CD14-positive monocyte (primary cell): ENCODE measurements around the gene EEFSEC. TPM values are rescaled to one million over a fixed set of nuclear protein-coding genes. Genes with fewer than 3 reads are reported as not detected.
A peak's percentile ranks its signal among the peaks of the same experiment; 100 is the strongest.

Source experiments
- DNase-seq, 3 donors: peaks; one replicate each; pipeline ENCODE4 v3.0.0-alpha.2; 2011 to 2022
- H2AFZ ChIP-seq: 2 replicates; pipeline ENCODE4 v1.6.0; 2012; ENCODE audit warnings: mild to moderate bottlenecking, low read depth, low read length, inconsistent platforms; ENCODE audit not compliant: insufficient read depth, poor library complexity, severe bottlenecking
- H3K27ac ChIP-seq, 2 donors: 1 replicate in 1 of 2; 2 replicates in 1 of 2; pipeline ENCODE4 v1.5.1; 2012 to 2013; ENCODE audit warnings: low read length in 2 of 2, control low read depth in 1 of 2, inconsistent platforms in 1 of 2, low read depth in 1 of 2, mild to moderate bottlenecking in 1 of 2
- H3K27me3 ChIP-seq, 2 donors: one replicate each; pipeline versions ENCODE4 v1.6.0 to v1.6.1; 2011 to 2013; ENCODE audit warnings: low read length in 2 of 2; ENCODE audit not compliant: control insufficient read depth in 2 of 2, insufficient read depth in 2 of 2
- H3K36me3 ChIP-seq, 2 donors: replicated peaks in 1 of 2; 1 replicate in 1 of 2; 2 replicates in 1 of 2; pipeline versions ENCODE4 v1.5.1 to v1.6.1; 2012 to 2013; ENCODE audit warnings: low read length in 2 of 2, control low read depth in 1 of 2, inconsistent platforms in 1 of 2, mild to moderate bottlenecking in 1 of 2; ENCODE audit not compliant: insufficient read depth in 2 of 2, control insufficient read depth in 1 of 2
- H3K4me1 ChIP-seq, 2 donors: 1 replicate in 1 of 2; 2 replicates in 1 of 2; pipeline versions ENCODE4 v1.5.1 to v1.6.1; 2012 to 2013; ENCODE audit warnings: low read length in 2 of 2, control low read depth in 1 of 2, inconsistent platforms in 1 of 2, mild to moderate bottlenecking in 1 of 2, moderate library complexity in 1 of 2; ENCODE audit not compliant: insufficient read depth in 2 of 2, control insufficient read depth in 1 of 2
- H3K4me2 ChIP-seq: replicated peaks from 2 replicates; pipeline ENCODE3; 2012; ENCODE audit warnings: low read length, moderate library complexity, mild to moderate bottlenecking; ENCODE audit not compliant: poor library complexity, severe bottlenecking; ENCODE audit errors: extremely low read depth
- H3K4me3 ChIP-seq, 3 experiments: fragments of 200-600 bp in 1 of 3; sonication (generic) in 1 of 3; replicated peaks in 1 of 3; 1 replicate in 2 of 3; 2 replicates in 1 of 3; pipeline ENCODE4 v1.5.1; 2011 to 2013; ENCODE audit warnings: low read length in 3 of 3, mild to moderate bottlenecking in 3 of 3, control low read depth in 2 of 3, low read depth in 2 of 3, inconsistent platforms in 1 of 3, moderate library complexity in 1 of 3
- H3K79me2 ChIP-seq: 2 replicates; pipeline ENCODE4 v1.6.0; 2012; ENCODE audit warnings: mild to moderate bottlenecking, control low read depth, inconsistent platforms, low read length, moderate library complexity; ENCODE audit not compliant: insufficient read depth
- H3K9ac ChIP-seq: 2 replicates; pipeline ENCODE4 v1.6.0; 2017; ENCODE audit warnings: low read length, mild to moderate bottlenecking; ENCODE audit not compliant: insufficient read depth, poor library complexity, severe bottlenecking
- H3K9me3 ChIP-seq, 2 donors: replicated peaks in 1 of 2; 1 replicate in 1 of 2; 2 replicates in 1 of 2; pipeline versions ENCODE4 v1.5.1 to v1.6.1; 2012 to 2013; ENCODE audit warnings: low read length in 2 of 2, control low read depth in 1 of 2; ENCODE audit not compliant: control insufficient read depth in 1 of 2, insufficient read depth in 1 of 2
- H4K20me1 ChIP-seq: 2 replicates; pipeline ENCODE4 v1.6.0; 2012; ENCODE audit warnings: mild to moderate bottlenecking, low read length, control low read depth, moderate library complexity; ENCODE audit not compliant: insufficient read depth
- H3K27ac Mint-ChIP-seq, 7 donors: one replicate each; pipeline ENCODE4 v1.8.0; 2020; ENCODE audit warnings: mild to moderate bottlenecking in 7 of 7, mixed read lengths in 7 of 7, moderate library complexity in 6 of 7, inconsistent platforms in 2 of 7
- H3K27me3 Mint-ChIP-seq, 3 donors: one replicate each; pipeline ENCODE4 v1.8.0; 2021 to 2022; ENCODE audit warnings: low read depth in 3 of 3, mild to moderate bottlenecking in 3 of 3, mixed read lengths in 3 of 3, moderate library complexity in 3 of 3, inconsistent platforms in 1 of 3
- H3K36me3 Mint-ChIP-seq, 2 donors: one replicate each; pipeline ENCODE4 v1.8.0; 2020; ENCODE audit warnings: mixed read lengths in 2 of 2, inconsistent platforms in 1 of 2, mild to moderate bottlenecking in 1 of 2
- H3K4me1 Mint-ChIP-seq: one replicate; pipeline ENCODE4 v1.8.0; 2020; ENCODE audit warnings: mild to moderate bottlenecking, mixed read lengths
- H3K4me3 Mint-ChIP-seq, 2 donors: one replicate each; pipeline ENCODE4 v1.8.0; 2020; ENCODE audit warnings: mild to moderate bottlenecking in 2 of 2, mixed read lengths in 2 of 2, moderate library complexity in 1 of 2
- H3K9me3 Mint-ChIP-seq, 7 donors: one replicate each; pipeline ENCODE4 v1.8.0; 2020 to 2022; ENCODE audit warnings: mixed read lengths in 7 of 7, mild to moderate bottlenecking in 6 of 7, moderate library complexity in 6 of 7, inconsistent platforms in 2 of 7
- CTCF ChIP-seq: fragments of 200-600 bp; IDR thresholded peaks from one replicate; pipeline ENCODE4 v1.8.0; 2022; ENCODE audit warnings: antibody characterized with exemption, mild to moderate bottlenecking
- WGBS: methylation state at CpG from one replicate; pipeline ENCODE4 v1.1.5; 2013; ENCODE audit warnings: missing lambda C conversion rate; ENCODE audit not compliant: insufficient coverage; 5-methylcytosine and 5-hydroxymethylcytosine counted together
- intact Hi-C, 2 donors: fragments of 100-400 bp; cut with micrococcal nuclease; formaldehyde crosslinking; loops; one replicate each; pipeline versions ENCODE4 v1.15.0 to v1.15.1; 2023
- polyA plus RNA-seq, 3 donors: library from polyadenylated mRNA; depleted of rRNA in 1 of 3; unstranded in 2 of 3; stranded (reverse) in 1 of 3; fragments of 300-500 nt in 2 of 3; fragments of >200 nt in 1 of 3; fragmentation: Illumina TruSeq in 2 of 3; gene quantifications; 1 replicate in 2 of 3; 2 replicates in 1 of 3; pipeline ENCODE4 v1.2.3, GENCODE V29; 2012 to 2021

Gene EEFSEC
- polyA plus RNA-seq, 3 donors = 13.3 to 14.9 (median 14.9) TPM

- Mint-ChIP-seq H3K36me3 (peaks cover 16 to 19% of the 10 kb centered on the region in 2 donors), H3K4me1 (peaks cover 11% of the 10 kb centered on the region), H3K27me3 (peaks cover 0 to 2% (median 0%) of the 10 kb centered on the region in 3 donors), H3K27ac (no peak overlapping the region), H3K4me3 (no peak overlapping the region), H3K9me3 (no peaks in the 10 kb centered on the region)
- no peak overlapping the region for H2AFZ ChIP-seq
- no peak overlapping the region for H3K4me2 ChIP-seq
- no peaks in the 10 kb centered on the region for H3K9me3 ChIP-seq
- no peaks in the 10 kb centered on the region for H3K79me2 ChIP-seq
- H4K20me1 ChIP-seq = no peaks in the 10 kb centered on the region
- intact Hi-C loops = loop anchor here in 1 of 2 donors (10.0 kb wide), 1 partner anchor 228 kb away; no protein-coding TSS in a partner anchor
- peaks cover 4 to 32% of the 10 kb centered on the region in 2 donors for H3K36me3 ChIP-seq
- no peaks in the 10 kb centered on the region for H3K27me3 ChIP-seq
- no peak overlapping the region for H3K27ac ChIP-seq
- no peak overlapping the region for H3K4me3 ChIP-seq
- DNase-seq = peak in 1 of 3 donors; percentile 6
- H3K4me1 ChIP-seq = no peaks in the 10 kb centered on the region
- 84% methylated on average over 13 of the region's 14 CpGs for WGBS
- H3K9ac ChIP-seq = no peak overlapping the region
- peak; percentile 40 for TF ChIP-seq CTCF
Measured at GRCh38 chr3:128322030-128323022, 169.0 kb downstream of the EEFSEC start.

GRCh38 chr3:128323206-128324081 is 170.2 kb downstream of the EEFSEC start:
- Histone ChIP-seq H3K9me3 (no peaks in the 10 kb centered on the region), H3K36me3 (peaks cover 4 to 25% of the 10 kb centered on the region in 2 donors), H3K4me3 (no peak overlapping the region), H3K79me2 (no peaks in the 10 kb centered on the region), H4K20me1 (no peaks in the 10 kb centered on the region), H3K27ac (no peak overlapping the region), H2AFZ (no peak overlapping the region), H3K9ac (no peak overlapping the region), H3K27me3 (no peaks in the 10 kb centered on the region), H3K4me2 (no peak overlapping the region), H3K4me1 (no peaks in the 10 kb centered on the region)
- WGBS = 97% methylated on average over 13 of the region's 17 CpGs
- Mint-ChIP-seq H3K27me3 (peaks cover 0 to 2% (median 0%) of the 10 kb centered on the region in 3 donors), H3K27ac (peak overlapping the region in 1 of 7 donors; percentile 61), H3K36me3 (peaks cover 14 to 17% of the 10 kb centered on the region in 2 donors), H3K9me3 (peaks cover 0 to 2% (median 0%) of the 10 kb centered on the region in 7 donors), H3K4me3 (no peak overlapping the region), H3K4me1 (peaks cover 11% of the 10 kb centered on the region)
- intact Hi-C loops = loop anchor here in 1 of 2 donors (10.0 kb wide), 1 partner anchor 229 kb away; no protein-coding TSS in a partner anchor
- TF ChIP-seq CTCF = no peak
- no peak for DNase-seq
